Posterior cingulate gyrus (tissue), 11 donors: ENCODE data around the gene ADCY6.

Experiments
- DNase-seq, 10 donors: peaks; one replicate each; pipeline versions ENCODE4 v3.0.0 to v3.0.0-alpha.2; 2020 to 2021; ENCODE audit warnings: mixed read lengths in 3 of 10
- intact Hi-C: fragments of 100-400 bp; cut with DNase I; formaldehyde crosslinking; loops from one replicate; pipeline ENCODE4 v1.15.1; 2023

Gene ADCY6

GRCh38 chr12:48816143-48816854 lies 27.4 kb upstream of the ADCY6 start:
- DNase-seq, result no peak
- intact Hi-C loops, result no loop called here

- intact Hi-C loops, result no loop called here
Observed at GRCh38 chr12:48815126-48816110, 26.5 kb upstream of the ADCY6 start.

DNA sequence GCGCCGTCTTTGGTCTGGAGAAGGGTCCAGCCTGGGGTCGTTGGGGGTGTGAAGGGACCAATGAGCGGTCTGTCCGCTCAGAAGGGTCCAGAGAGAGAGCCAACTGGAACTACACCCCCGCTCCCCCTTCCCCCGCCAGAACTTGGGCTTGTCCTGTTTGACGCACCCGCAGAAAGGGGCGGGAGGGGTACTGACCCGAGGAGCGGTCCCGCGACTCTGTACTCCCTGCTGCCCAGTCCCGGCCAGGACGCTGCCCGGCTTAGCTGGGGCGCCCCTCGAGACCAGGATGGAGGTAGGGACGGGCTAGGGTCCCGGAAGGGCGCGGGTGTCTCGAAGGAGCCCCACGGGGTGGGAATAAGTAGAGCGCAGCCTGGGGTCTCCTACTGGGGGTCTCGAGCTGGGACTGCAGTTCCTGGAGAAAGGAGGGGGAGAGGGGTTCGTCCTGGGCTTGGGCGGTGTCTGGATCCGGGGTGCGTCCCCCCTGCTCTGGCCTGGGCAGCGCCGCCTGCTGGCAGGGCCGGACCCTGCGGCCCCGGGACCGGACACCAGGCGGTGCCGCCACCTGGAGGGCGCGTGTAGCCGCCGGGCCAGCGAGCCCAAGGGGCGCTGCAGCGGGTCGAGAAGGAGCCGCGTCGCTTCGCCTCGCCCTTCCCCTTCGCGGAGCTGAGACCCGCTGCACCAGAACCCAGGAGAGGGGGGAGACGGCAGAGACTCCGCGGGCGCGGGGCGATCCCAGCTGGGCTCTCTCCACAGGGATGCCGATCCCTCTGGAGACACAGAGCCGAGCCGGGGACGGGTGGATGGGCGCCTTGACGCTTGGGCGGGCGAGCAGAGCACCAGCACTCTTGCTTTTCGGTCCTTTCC lies 25.6 kb upstream of the ADCY6 start:
- DNase-seq, result peak; percentile 44 to 95 (median 66)
- intact Hi-C loops, result no loop called here

More at GRCh38 chr12:48815126-48816110, 26.5 kb upstream of the ADCY6 start:
- peak; percentile 33 to 95 (median 66) for DNase-seq

DNA sequence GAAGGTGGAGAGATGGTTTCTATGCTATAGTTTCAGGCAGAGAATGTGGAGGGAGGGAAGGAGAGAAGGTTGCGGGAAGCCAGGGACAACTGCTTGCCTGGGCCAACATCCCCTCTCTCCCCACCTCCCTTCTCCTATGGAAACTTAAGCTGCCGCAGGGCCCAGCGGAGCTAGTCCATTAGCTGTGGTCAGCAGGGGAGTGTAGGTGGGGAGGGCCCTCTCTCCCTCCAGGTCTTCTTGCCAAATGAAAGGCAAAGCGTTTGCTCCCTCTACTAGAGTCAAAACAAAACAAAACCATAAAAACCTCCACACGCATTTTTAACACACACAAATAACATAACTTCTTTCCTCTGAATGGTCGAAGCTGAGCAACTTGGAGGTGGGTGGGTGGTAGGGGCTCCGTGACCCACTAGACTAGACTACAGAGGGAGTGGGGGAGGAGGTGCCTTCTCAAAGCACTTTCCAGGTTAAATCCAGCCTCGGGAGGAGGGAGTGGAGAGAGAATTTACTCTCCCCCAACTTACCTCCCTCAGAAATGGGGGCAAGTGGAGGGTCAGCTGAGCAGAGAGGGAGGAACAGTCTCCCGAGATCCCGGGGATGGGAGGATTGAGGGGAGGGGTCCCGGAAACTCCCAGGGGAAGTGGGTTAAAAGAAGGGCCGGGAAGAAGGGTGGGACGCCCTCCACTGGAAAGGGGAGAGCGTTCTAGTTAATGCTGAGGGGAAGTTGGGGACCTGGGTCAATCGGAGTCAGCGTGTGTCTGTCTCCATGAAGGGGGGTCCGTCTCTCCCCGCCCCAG lies 24.8 kb upstream of the ADCY6 start:
- intact Hi-C loops, result no loop called here
- no peak for DNase-seq

DNA sequence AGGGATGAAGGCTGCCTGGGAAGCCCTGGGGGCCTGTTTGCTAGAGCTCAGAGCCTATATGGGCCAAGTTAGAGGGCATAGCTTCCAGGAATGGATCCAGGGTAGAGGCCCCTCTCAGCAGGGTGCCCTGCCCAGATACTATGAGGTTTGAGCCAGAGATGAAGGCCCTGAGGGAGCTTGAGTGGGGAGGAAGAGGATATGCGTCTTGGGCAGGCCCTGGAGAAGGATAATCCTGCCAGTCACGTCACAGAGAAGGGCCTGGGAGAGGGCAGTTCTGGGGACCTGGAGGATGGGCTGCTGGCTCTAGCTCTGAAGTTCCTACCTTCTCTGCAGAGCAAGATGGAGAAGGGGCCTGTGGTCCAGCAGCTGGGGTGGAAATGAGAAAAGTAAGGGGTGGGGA lies 23.5 kb upstream of the ADCY6 start:
- no peak for DNase-seq
- intact Hi-C loops, result no loop called here

GRCh38 chr12:48811437-48812090 lies 22.7 kb upstream of the ADCY6 start:
- intact Hi-C loops, result no loop called here
- DNase-seq, result peak in 1 of 10 donors; percentile 11

DNA sequence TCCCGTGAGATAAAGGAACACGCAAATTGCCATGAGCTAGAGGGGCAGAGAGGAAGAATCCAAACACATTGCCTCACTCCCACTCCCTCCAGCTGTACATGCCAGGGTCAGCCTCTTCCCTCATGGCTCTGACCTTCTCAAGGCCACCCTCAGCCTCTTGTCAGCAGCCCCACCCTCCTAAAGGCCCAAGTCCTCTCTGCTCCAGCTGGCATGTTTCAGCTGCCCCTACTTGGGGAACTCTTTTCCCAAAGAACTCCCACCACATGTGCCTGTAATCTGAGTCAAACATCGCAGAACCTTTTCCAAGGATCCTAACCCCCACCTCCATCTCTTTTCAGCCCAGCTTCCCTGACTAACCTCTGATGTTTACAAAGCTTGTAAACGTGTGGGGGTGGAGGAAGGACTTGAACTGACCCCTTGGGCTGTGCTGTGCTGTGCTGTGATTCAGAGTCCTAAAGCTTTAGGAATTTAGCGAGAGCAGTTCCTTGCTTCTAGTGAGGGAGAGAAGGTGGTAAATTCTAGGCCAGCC lies 22.1 kb upstream of the ADCY6 start:
- intact Hi-C loops, result no loop called here
- DNase-seq, result no peak

DNA sequence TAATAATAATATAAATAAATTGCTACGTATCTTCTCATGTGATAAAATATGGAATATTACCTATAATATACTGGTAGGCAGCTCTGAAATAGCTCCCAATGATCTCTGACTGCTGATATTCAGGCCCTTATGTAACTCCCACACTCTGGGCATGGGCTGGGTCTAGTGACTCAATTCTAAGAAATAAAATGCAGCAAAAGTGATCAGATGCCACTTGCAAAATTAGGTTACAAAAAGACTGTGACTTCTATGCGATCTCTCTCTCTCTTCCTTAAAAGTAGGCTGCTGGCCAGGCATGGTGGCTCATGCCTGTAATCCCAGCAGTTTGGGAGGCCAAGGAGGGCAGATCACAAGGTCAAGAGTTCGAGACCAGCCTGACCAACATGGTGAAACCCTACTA lies 19.1 kb upstream of the ADCY6 start:
- intact Hi-C loops, result no loop called here
- DNase-seq, result no peak

GRCh38 chr12:48803675-48804074 lies 14.8 kb upstream of the ADCY6 start:
- no peak for DNase-seq
- intact Hi-C loops, result no loop called here

DNA sequence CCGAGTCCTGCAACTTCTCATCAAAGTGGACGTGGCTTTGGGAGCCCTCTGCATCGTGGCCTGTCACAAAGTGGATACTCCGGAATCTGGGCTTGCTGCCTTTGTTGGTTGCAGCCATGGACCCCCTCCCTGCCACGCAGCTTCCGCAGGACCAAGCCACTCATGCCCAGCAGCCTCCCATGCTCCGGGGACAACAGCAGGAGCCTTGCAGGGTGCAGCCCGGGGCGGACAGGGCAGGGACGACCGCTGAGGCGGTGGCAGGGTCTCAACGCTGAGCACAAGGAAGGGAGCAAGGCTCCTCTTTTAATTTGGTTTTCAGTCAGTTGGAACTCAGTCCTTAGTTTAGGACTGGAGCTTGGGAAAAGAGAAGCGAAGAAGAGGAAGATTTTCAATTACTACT lies 12.1 kb upstream of the ADCY6 start:
- intact Hi-C loops, result no loop called here
- peak in 1 of 10 donors; percentile 51 for DNase-seq

DNA sequence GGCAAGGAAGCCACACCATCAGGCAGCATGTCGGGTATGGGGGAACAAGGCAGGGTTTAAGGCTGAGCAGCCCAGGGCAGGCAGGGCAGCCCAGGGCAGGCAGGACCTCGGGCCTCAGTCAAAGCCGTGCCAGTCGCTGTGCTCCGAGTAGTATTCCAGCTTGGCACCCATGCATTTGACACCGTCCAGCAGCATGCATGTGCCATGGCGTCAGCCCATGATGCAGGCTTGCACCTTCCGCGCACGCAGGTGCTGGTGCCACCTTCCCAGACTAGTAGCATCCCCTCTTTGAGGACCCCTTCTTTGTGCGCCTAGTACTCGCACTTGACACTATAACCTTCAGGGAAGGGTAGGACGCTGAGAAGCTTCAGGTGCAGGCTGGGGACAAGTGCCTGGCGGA lies 11.6 kb upstream of the ADCY6 start:
- intact Hi-C loops, result no loop called here
- no peak for DNase-seq

DNA sequence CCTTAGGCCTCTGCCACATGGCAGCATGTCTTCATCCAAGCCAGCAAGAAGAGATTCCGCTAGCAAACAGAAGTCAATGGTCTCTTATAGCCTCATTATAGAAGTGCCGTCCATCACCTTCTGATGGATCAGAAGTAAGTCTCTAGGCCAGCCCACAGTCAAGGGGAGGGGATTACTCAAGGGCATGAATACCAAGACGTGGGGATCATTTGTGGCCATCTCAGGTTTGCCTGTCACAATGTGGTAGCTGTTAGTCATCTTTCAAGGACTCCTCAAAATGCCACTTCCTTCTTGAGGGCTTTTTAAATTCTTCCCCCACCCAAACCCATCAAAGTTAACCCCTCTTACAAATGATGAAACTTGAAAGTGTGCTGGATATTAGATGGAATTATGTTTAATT lies 8.1 kb upstream of the ADCY6 start:
- intact Hi-C loops, result no loop called here
- DNase-seq, result no peak

DNA sequence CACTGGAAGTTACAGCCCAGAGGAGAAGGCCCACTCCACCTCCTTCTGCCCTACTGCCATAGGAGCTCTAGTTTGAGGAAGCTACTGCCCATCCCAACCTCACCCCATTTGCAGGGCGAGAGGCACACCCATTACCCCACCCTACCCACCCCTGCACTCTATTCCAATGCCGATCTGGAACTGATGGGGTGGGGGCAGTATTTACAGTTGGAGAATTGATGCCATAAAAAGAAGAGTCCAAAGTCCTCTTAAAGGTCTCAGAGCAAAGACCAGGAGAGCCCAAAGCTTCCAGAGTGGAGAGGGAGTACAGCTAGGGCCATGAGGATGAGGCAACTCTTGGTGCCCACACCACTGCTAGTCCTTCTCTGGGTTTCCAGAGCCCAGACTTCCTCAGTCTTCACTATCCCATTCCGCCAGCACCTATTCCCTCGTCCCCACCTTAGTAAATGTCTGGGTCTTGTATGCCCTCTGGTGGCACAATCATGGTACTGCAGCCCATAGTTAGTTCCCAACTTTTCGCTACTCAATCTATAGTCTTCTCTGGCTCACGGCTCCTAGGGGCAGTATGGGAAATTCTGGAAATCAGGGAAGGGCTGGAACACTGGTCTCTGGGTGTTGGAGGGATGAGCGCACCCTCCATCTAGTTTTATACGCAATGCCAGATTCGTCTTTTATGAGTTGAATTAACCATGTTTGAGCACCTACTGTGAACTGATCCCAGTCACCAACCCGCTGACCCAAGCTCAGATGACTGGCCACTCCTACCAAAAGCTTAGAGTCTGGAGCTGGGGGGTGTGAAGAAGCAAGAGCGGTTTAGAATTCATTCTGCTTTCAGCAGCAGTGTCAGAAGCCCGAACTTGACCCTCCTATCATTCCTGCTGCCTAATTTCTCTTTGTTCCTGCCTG lies 6.9 kb upstream of the ADCY6 start:
- DNase-seq, result peak in 8 of 10 donors; percentile 61 to 91 (median 79)

GRCh38 chr12:48794870-48795269 lies 6.0 kb upstream of the ADCY6 start:
- intact Hi-C loops, result loop anchor here (1.0 kb wide), 1 partner anchor 42 kb away; no protein-coding TSS in a partner anchor
- DNase-seq, result no peak

More for the DNA sequence above, 6.9 kb upstream of the ADCY6 start:
- intact Hi-C loops, result loop anchor here (1.0 kb wide), 1 partner anchor 43 kb away; no protein-coding TSS in a partner anchor

- DNase-seq, result no peak
- intact Hi-C loops, result no loop called here
Observed at GRCh38 chr12:48793696-48794095, 4.8 kb upstream of the ADCY6 start.

DNA sequence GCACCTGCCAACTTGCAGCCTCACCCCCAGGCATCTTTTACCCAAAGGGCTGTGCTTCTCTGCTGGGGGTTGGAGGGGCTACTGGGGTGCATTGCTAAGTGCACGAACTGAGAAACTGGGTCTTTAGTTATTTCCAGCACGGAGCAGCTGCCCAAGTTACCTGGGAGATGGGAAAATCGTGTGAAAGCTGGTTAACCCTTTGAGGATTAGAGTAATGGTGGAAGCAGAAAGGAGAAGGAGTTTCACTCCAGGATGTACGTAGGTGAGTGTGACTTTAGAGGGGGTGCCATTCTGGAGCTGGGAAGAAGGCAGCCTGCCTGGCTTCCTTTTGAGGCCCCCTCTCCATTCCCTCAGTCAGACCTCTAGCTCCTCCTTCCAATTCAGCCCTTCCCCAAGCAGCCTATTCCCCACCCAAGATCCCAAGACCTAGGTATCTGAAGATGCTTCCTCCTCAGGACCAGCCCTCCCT lies 1.0 kb upstream of the ADCY6 start:
- DNase-seq, result peak in 2 of 10 donors; percentile 14 to 57
- intact Hi-C loops, result no loop called here

DNA sequence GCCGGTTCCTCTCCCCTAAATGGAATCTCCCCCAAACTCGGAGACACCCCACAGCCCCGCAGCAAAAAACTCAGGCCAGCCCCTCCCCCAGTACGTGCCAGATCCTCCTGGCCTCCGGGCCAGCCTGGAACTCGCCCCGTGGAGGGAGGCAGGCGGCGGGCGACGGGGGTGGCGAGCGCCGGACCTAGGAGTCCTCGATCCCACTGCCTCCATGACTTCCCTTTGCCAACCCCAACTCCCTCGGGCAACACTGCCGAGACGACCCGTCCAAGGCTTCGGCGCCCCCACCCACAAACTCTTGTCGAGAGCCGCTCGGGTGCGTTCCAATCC lies 400 bp downstream of the ADCY6 start:
- DNase-seq, result peak in 3 of 10 donors; percentile 10 to 83 (median 78)
- intact Hi-C loops, result no loop called here
